Left lobe of liver (tissue), 2 donors: ENCODE results near the gene NYAP2. TPM values are rescaled to one million over a fixed set of nuclear protein-coding genes. Genes with fewer than 3 reads are reported as not detected.

Experiments
- ATAC-seq: fragments of 200-7000 bp; cut with Tn5 transposase; one replicate; pipeline ENCODE4 v1.9.1; 2020; ENCODE audit warnings: mild to moderate bottlenecking, moderate library complexity
- DNase-seq: peaks from one replicate; pipeline ENCODE4 v3.0.0-alpha.2; 2020; ENCODE audit warnings: low spot score
- total RNA-seq: library from RNA; stranded (reverse); gene quantifications from one replicate; pipeline ENCODE4 v1.2.1, GENCODE V29; 2021
- donor health status: DM: no; HTN: no; CAD: no; lungs with moderate emphysema.
- donor health status: DM: no; HTN: yes; CAD: no.

Gene NYAP2
- total RNA-seq, 1 donor from 2014 or later = not detected

DNA sequence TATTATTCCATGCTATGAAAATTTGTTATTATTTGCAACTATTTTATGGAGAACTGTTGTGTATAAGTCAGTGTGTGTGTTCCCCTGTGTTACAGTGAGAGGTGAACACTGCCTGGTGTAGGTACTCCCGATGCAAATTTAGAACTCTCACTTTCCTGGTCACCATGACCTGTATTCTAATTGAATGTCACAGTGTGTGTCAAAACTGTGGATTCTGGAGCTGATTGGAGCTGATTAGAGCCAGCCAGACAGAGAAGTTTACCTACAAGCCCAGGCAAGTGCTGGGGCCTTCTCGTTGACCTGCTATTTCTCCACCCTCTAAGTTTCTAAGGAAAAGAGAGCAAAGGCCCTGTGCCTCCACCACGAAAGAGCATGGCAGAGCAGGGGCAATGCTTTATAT, 216.0 kb downstream of the NYAP2 start:
- DNase-seq (no peak), ATAC-seq (no peak)

DNA sequence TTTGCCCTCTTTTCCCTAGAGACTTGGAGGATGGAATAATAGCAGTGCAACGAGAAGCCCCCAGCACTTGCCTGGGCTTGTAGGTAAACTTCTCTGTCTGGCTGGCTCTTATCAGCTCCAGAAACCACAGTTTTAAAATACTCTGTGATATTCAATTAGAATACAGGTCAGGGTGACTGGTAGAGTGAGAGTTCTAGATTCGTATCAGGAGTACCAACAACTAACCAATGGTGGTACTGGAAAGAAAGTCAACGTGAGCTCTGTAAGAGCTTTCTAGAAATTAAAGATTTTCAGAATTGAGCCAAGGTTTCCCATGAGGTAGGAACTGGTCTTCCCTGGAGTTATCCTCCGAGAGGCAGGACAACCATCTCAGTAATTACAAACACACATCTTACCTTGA, 216.9 kb downstream of the NYAP2 start:
- DNase-seq = no peak
- ATAC-seq = no peak

DNA sequence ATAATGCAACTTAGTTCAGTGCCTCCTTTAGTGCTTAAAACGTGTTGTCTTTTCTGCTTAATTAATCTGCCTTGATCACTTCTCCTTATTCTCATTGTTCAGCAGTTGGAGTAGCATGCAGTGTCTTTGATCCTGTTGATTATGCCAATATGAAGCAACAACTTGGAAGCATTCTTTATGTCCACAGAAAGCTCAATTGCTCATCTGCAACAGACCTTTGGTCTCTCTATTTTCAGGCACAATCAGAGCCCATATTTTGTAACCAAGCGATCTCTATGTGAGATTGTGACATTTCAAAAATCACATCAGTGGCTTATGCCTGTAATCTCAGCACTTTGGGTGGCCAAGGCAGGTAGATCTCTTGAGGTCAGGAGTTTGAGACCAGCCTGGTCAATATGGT, 217.3 kb downstream of the NYAP2 start:
- DNase-seq = no peak
- ATAC-seq = peak; percentile 79

DNA sequence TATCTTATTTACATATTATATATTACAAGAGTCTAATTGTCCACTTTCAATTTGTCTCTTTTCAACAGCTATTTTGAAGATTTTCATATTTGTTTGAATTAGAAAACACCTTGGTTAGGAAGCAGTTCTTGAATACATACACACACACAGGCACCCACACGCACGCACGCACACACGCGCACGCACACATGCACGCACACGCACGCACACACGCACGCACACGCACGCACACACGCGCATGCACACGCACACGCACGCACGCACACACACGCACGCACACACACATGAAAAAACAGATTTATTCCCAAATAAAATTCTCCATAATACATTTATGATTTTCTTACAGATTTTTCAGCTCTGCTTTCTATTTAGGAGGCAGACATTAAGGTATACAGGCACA, 220.7 kb downstream of the NYAP2 start:
- no peak for ATAC-seq
- no peak for DNase-seq

DNA sequence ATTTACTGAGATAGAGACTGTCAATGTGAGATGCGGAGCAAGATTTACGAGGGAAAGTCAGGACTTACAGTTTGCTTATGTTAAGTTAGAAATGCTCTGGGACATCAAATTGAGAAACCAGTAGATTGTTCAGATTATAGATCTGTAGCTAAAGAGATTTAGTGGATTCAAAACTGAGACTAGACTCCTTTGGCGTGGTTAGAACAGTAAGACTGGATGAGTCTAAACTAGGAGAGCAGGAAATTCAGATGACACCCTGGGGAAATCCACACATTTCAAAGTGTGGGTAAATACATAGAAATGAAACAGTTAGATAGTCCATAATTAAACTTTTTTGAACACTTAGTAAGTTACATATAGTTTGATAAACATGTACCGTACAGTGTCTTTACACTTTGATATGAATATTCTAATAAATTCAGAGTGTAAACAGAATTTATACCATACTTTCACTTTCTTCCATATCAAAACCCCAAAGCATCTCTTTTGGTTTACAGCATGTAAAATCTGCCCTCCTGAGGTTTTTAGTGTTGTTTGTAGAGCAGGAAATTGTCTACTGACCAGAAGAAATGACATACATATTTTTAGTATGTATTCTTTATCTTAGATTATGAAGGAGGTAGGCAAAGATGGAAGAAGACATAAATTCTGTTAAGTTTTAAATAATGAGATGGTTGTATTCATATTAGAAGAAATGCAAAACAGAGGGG, 231.5 kb downstream of the NYAP2 start:
- ATAC-seq = no peak
- DNase-seq = no peak

DNA sequence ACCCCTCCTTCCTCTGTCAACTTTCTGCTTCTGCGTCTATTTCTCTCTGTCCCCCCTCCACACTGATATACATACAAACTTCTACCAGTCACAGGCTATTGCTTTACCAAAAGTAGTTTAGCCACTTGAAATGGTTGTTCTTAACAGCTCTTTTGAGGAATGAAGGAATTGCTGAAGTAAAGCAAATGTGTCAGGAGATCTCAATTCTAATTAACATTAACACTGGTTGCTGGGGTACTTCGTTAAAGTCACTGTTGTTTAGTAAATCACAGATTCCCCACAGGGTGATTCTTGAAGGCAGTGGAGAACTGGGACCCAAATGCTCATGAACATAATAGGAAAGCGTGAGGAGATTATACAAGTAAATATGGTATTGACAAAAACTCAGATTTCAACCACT, 232.8 kb downstream of the NYAP2 start:
- ATAC-seq (no peak), DNase-seq (no peak)

DNA sequence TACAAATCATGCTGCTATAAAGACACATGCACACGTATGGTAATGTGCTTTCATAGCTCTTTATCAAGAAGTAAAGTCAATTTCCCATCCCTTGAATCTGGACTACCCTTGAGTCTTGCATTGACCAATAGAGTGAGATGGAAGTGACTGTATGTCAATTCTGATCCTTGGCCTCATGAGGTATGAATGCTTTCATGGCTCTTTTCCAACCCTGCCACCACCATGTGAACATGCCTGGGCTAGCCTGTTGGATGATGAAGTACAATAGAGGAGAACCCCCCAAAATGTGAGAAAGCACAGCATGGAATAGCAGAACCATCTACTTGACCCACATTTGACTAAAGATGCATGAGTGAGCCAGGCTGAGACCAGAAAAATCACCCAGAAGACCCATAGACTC, 237.0 kb downstream of the NYAP2 start:
- ATAC-seq (no peak), DNase-seq (no peak)

DNA sequence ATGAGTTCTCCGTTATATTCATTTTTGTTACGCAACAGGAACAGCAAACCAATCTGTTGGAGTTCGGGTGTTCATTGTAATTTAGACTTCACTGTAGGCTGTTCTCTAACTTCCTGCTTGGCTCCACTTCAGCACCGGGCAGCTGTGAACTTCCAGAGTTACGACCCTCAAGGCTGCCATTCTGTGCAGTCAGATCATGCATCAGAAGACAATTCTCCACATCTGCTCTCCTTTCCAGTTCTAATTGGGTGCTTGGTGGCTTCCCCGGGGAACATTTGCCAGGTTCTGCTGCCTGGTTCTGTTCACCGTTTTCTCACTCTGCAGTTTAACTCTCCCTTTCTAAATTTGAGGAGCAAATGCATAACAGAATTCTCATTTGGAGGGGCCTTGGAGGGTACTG, 237.7 kb downstream of the NYAP2 start:
- DNase-seq (no peak), ATAC-seq (no peak)

DNA sequence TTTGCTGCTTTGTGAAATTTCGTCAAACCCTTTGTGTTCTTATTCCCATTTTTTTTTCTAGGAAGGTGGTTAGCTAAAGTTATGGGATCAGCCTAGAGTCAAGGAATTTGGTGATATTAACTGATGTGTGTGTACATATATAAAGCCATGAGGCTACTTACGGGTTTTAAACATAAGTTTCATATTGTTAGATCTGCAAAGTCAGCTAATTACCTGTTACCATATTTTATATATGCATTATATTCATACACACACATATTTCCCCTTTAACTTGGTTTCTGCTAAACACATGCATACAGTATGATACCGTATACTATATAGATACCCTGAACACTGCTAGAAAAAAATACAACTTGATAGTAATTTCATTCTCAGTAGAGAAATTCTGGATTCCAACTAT, 241.0 kb downstream of the NYAP2 start:
- DNase-seq = no peak
- no peak for ATAC-seq

DNA sequence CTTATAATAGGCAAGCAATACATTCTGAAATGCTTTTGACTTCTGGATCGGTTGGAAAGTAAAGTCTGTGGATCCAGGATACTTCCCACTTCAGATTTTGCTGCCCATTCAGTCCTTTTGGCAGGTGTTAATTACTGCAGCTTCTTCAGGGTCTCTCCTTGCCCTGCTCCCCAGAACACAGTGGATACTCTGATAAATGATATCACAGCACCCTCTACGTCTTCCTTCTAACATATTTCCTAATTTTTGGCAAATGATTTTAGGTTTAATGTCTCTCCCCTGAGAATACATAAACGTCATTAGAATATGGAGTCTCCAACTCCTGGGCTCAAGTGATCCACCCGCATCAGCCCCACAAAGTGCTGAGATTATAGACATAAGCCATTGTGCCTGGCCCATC, 249.8 kb downstream of the NYAP2 start:
- DNase-seq (no peak), ATAC-seq (no peak)

DNA sequence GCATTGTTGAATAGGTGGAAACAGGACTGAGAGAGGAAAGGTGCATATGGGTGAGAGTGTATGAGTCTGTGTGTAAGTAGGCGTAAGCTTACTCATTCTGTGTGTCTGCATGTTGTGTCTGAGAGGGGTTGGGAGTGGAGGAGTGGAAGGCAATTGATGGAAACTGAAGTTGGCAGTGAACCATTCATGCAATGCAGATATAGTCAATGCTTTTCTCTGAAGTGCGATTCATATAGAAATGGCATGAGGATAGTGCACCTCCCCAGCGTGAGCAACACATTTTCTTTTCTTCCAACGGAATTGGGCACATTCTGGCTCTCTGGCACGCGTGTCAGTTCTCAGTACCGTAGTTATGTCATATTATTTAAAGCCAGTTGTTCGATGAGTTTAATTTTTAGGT, 250.5 kb downstream of the NYAP2 start:
- no peak for DNase-seq
- no peak for ATAC-seq

DNA sequence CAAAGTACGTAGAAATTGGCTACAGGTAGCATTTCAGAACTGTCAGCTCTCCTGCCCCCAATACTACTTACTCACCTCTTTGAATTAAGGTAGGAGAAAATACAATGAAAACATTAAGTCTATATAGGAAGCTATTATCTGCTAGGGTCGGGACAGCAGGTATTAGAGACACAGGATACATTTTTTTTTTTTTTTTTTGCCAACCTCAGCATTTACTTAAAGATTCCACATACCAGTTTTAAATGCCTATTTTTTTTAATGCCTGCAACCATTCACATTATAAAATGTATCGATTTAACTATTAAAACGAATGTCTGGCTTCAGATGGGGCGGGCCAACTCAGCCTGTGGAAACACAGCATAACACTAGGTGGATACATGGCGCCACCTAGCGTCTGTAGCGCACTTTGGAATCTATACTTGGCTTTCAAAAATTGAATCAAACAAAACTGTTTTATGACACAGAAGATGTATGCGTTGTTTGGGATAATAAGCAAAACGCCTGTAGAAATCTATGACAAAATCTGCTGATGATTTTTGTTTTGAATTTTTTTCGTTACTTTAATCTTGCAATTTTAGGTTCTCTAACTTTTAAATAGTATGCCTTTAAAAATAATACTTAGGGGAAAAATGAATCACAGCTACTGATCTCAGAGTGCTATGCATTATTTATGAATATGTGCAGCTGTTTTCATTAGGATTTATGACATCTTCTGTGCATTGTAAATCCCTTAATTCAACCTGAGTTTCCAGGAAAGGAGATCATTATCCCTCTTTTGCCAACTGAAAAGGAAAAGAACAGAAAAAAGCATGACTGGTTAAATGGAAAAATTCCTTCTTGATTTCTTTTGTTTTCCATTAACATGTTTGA, 261.0 kb downstream of the NYAP2 start:
- peak; percentile 93 for ATAC-seq

DNA sequence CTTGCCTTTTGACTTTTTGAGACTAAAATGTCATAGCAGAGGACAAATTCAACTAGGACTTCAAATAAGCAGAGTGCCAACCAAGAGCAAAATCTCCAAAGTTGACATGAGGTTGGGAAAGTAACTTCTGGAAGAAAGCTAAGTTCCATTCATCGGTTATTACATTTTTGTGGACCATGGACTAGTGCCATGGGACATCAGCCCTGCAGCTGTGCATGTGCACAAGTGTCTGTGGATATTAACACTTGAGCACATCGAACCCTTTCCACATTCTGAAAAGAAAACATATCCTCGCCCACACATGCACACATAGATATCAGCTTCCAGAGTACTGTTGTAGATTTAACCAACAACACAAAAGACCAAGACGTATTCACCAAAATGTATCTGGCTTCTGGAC, 262.6 kb downstream of the NYAP2 start:
- no peak for DNase-seq
- no peak for ATAC-seq

More for the DNA sequence above, 261.0 kb downstream of the NYAP2 start:
- DNase-seq = peak; percentile 62

DNA sequence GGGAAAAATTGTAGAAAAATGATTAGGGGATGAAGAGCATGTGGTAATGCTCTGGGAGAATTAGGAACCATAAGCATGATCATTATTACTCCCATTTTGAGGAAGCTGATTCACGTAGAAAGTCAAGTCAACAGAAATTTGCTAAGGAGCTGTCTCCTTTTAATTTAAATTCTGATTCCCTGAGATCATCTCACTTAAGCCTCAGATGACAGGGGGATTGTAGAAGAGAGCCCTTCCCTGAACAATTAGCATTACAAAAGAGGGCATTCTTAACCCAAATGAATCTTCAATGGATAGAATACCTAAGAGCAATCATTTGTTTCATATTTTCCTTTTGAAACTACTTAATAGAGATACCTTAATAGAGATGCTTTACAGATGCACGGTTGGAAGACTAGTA, 267.9 kb downstream of the NYAP2 start:
- no peak for ATAC-seq
- DNase-seq = no peak

DNA sequence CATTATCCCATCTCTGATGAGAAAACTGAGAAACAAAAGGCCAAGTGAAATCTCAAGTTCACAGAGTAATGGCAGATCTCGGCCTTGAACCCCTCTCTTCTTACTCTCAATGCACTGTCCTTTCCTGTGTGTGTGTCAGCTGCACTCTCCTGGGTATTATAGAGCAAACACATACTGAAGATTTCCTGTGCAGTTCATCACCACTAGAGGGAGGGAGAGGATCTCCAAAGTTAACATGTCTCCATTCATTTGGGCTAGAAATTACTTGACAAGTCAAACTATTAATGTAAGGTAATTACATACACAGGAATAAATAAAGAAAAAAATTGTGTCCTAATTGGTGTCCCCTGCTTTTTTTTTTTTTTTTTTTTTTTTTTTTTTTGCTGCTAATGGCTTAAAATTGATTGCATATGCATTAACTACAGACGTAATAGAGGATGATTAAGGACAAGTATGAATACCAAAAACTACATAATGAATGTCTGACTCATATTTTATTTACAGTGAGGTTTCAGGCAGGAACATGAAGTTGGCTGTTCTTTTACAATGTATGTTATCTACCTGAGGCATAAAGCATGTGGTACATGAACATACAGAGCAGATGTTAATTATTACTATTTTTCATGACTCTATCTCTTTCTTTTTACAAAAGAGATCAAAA, 269.2 kb downstream of the NYAP2 start:
- ATAC-seq = peak; percentile 94
- no peak for DNase-seq

DNA sequence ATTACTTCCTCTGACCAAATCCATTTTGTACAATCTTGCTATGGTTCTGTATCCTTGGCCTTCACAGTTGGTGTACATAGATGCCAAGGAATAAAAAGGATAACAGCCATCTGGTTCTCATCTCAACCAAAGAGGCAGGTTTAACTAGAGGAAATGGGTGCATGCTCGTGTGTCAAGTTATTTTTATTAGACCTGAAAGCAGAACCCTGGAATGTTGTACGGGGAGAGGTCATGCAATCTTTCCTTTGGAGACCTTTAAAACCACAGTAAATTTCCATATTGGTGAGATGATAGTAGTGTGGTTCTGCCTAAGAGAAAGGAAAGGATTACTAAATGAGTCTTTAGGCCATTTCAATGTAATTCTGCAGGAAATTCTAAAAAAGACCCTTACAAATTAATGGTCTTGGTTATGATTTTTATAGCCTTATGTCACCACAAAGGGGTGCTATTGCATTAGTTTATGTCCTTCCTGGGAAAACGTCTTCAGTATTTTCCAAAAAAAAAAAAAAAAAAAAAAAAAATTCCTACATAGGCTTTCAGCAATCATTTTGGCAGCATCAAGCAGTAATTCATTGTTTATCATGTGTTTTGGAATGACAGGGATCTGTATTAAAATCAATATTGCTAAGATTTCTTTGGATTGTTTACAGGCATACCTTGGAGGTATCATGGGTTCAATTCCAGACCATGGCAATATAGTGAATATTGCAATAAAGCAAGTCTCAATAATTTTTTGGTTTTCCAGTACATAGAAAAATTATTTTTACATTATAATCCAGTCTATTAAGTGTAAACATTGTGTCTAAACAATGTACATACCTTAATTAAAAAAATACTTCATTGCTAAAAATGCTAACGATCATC, 270.8 kb downstream of the NYAP2 start:
- ATAC-seq (peak; percentile 48), DNase-seq (no peak)

DNA sequence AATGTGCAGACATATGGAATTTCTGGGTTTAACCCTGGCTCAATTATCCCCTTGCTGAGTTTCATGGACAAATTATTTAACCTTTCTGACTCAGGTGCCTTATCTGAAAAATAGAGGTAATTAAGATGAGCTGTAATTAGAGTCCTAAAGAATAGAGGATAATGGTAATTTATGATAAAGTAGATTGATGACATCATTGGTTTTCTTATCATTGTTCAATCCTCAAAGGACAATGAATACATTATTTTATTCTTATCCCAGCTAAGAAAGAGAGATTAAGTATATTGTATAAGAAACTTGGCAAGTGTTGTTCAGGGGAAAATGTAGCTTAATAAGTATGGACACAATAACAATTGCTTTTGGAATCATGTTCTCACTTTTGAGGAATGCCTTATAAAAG, 279.3 kb downstream of the NYAP2 start:
- no peak for DNase-seq
- no peak for ATAC-seq

DNA sequence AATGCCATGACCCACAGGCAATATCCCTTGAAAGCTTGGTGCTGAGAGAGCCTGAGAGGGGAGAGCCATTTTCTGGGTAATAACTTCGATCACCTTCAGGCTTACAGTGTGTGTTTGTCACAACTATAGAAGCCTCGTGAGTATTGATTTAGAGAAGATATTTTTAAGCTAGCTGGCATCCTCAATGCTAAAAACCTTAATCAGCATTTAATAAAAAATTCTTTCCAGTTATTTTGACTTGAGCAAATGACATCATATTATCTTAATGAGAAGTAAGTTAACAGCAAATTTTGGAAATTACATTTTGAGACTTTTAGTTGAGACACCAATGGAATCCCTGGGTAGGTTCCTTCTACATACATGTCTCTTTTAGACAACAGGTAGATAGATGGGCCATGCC, 283.7 kb downstream of the NYAP2 start:
- DNase-seq (no peak), ATAC-seq (no peak)

DNA sequence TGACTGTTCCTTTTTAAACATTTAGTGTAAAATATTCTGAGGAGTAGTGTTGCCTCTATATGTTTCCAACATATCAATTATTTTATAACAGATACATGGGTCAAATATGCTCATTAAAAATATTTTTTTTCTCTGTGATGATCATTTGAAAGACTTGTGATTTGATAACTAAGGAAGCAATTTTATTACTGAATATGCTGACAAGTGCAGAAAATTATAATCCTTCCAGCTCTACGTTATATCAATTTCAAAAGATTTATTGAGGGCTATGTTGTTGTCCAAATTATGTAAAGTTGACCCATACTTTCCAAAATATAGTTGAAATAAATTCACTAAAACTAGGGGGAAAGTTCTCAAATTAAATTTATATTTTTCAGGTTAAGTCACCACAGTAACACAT, 290.6 kb downstream of the NYAP2 start:
- ATAC-seq = no peak
- no peak for DNase-seq

DNA sequence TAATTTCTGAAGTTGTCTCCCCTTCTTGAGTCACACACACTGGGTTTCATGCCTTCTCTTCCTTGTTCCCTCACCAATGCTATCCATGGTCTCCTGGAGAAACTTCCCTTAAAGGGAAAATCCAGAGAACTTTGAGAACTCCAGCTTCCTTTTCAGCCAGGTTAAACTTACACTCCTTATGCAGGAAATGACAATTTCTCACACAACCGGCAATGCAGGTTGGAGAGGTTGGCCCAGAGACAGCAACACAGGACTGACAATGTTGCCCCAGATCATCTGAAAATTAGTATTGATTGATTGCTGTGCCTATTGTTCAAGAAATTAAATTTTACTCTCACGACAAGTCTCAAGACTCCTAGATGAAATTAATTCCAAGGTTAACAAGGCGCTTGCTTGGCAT, 292.2 kb downstream of the NYAP2 start:
- ATAC-seq (no peak), DNase-seq (no peak)

DNA sequence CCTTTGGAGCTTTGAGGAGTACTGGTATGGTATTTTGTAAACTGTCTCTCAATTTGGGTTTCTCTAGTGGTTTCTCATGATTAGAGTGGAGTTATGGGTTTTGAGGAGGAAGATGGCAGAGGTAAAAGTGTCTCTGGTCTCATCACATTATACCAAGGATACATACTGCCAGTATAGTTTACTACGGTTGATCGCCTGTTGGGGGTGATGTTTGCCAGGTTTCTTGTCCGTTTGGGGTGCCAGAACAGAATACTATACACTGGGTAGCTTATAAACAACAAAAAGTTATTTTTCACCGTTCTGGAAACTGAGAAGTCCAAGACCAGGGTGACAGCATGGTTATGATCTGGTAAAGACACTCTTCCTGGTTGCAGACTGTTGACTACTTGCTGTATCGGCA, 293.7 kb downstream of the NYAP2 start:
- no peak for DNase-seq

More for the DNA sequence above, 293.7 kb downstream of the NYAP2 start:
- ATAC-seq = no peak
